ENCODE data around the gene TBC1D24. TPM values are rescaled to one million over a fixed set of nuclear protein-coding genes. Genes with fewer than 3 reads are reported as not detected.
"Not testable (repeated sequence)": the region's sequence is repeated elsewhere in the genome, so short reads cannot be mapped to it uniquely, and the experiment has no call there.

TBC1D24 gene
- 1 to 10 TPM; 1.1 to 4.5 (median 2.4) TPM for polyA plus RNA-seq

- Mint-ChIP-seq H3K27ac (peak within 1 kb of the TSS in 1 of 6 donors; percentile 88), H3K4me1 (peaks cover 10 to 12% of the 10 kb centered on the region in 2 donors), H3K9me3 (no peaks in the 10 kb centered on the region), H3K36me3 (no peaks in the 10 kb centered on the region), H3K4me3 (peak within 1 kb of the TSS; percentile 62 to 82 (median 73)), H3K27me3 (ENCODE audit: low read depth in 3 of 3) (peaks cover 2 to 10% (median 7%) of the 10 kb centered on the region in 3 donors)
- DNase-seq, result peak; percentile 86 to 89 (median 88)
These were observed at the start of gene TBC1D24 for GRCh38 chr16:2474877-2475412. Gene TBC1D24, plus strand, starts transcription at chr16:2475127. Its CDS starts 21,022 bp downstream, at chr16:2496149.

- Mint-ChIP-seq H3K36me3 (no peaks in the 10 kb centered on the region), H3K9me3 (no peaks in the 10 kb centered on the region), H3K4me3 (no peak overlapping the region), H3K27ac (no peak overlapping the region), H3K27me3 (ENCODE audit: low read depth in 3 of 3) (peaks cover 0 to 10% (median 0%) of the 10 kb centered on the region in 3 donors), H3K4me1 (peaks cover 39 to 40% of the 10 kb centered on the region in 2 donors)
- no peak for DNase-seq
These were observed 49.0 kb upstream of the TBC1D24 start for GRCh38 chr16:2425825-2426430.

- DNase-seq, result no peak
- no peak overlapping the region for H3K27ac Mint-ChIP-seq
- H3K9me3 Mint-ChIP-seq, result no peaks in the 10 kb centered on the region
- H3K36me3 Mint-ChIP-seq, result no peaks in the 10 kb centered on the region
- H3K4me1 Mint-ChIP-seq, result peaks cover 34 to 35% of the 10 kb centered on the region in 2 donors
- H3K27me3 Mint-ChIP-seq (ENCODE audit: low read depth in 3 of 3), result peaks cover 0 to 10% (median 0%) of the 10 kb centered on the region in 3 donors
- H3K4me3 Mint-ChIP-seq, result peak overlapping the region in 2 of 5 donors; percentile 19 to 85
These were observed 48.0 kb upstream of the TBC1D24 start for GRCh38 chr16:2426941-2427361.

GRCh38 chr16:2427526-2427925 lies 47.4 kb upstream of the TBC1D24 start:
- H3K9me3 Mint-ChIP-seq, result no peaks in the 10 kb centered on the region
- peak overlapping the region; percentile 85 to 89 (median 88) for H3K4me3 Mint-ChIP-seq
- peak overlapping the region in 5 of 6 donors; percentile 56 to 71 (median 61) for H3K27ac Mint-ChIP-seq
- DNase-seq, result no peak
- H3K27me3 Mint-ChIP-seq (ENCODE audit: low read depth in 3 of 3), result peaks cover 0 to 10% (median 0%) of the 10 kb centered on the region in 3 donors
- H3K36me3 Mint-ChIP-seq, result peaks cover 0 to 2% (median 0%) of the 10 kb centered on the region in 3 donors
- peaks cover 28 to 30% of the 10 kb centered on the region in 2 donors for H3K4me1 Mint-ChIP-seq

GRCh38 chr16:2428051-2428783 lies 46.7 kb upstream of the TBC1D24 start:
- Mint-ChIP-seq H3K27me3 (ENCODE audit: low read depth in 3 of 3) (peaks cover 0 to 10% (median 0%) of the 10 kb centered on the region in 3 donors), H3K9me3 (no peaks in the 10 kb centered on the region), H3K4me3 (peak overlapping the region; percentile 85 to 89 (median 88)), H3K36me3 (peaks cover 0 to 4% (median 3%) of the 10 kb centered on the region in 3 donors), H3K4me1 (peaks cover 21 to 23% of the 10 kb centered on the region in 2 donors), H3K27ac (peak overlapping the region in 5 of 6 donors; percentile 56 to 80 (median 65))
- no peak for DNase-seq

- no peak for DNase-seq
- Mint-ChIP-seq H3K27ac (peak overlapping the region in 2 of 6 donors; percentile 61 to 80), H3K4me1 (peaks cover 19 to 20% of the 10 kb centered on the region in 2 donors), H3K27me3 (ENCODE audit: low read depth in 3 of 3) (peaks cover 0 to 10% (median 0%) of the 10 kb centered on the region in 3 donors), H3K36me3 (peaks cover 0 to 4% (median 3%) of the 10 kb centered on the region in 3 donors), H3K4me3 (peak overlapping the region; percentile 80 to 89 (median 88)), H3K9me3 (no peaks in the 10 kb centered on the region)
These were observed 46.2 kb upstream of the TBC1D24 start for GRCh38 chr16:2428784-2429033.

GRCh38 chr16:2429034-2429770 lies 45.7 kb upstream of the TBC1D24 start, which contains the start of gene CCNF:
Gene CCNF, plus strand, starts transcription at chr16:2429447. Its CDS starts 35 bp downstream, at chr16:2429482.
- peaks cover 0 to 4% (median 3%) of the 10 kb centered on the region in 3 donors for H3K36me3 Mint-ChIP-seq
- H3K27me3 Mint-ChIP-seq (ENCODE audit: low read depth in 3 of 3), result peaks cover 0 to 10% (median 0%) of the 10 kb centered on the region in 3 donors
- H3K4me3 Mint-ChIP-seq, result peak within 1 kb of the TSS; percentile 86 to 92 (median 89)
- peak; percentile 89 to 93 (median 93) for DNase-seq
- H3K4me1 Mint-ChIP-seq, result peaks cover 19 to 20% of the 10 kb centered on the region in 2 donors
- no peaks in the 10 kb centered on the region for H3K9me3 Mint-ChIP-seq
- H3K27ac Mint-ChIP-seq, result peak within 1 kb of the TSS in 5 of 6 donors; percentile 61 to 80 (median 73)

- Mint-ChIP-seq H3K27ac (peak overlapping the region in 5 of 6 donors; percentile 47 to 78 (median 73)), H3K4me3 (peak overlapping the region; percentile 86 to 92 (median 89)), H3K4me1 (peaks cover 19 to 20% of the 10 kb centered on the region in 2 donors), H3K36me3 (peaks cover 0 to 4% (median 3%) of the 10 kb centered on the region in 3 donors), H3K9me3 (no peaks in the 10 kb centered on the region), H3K27me3 (ENCODE audit: low read depth in 3 of 3) (peaks cover 0 to 10% (median 0%) of the 10 kb centered on the region in 3 donors)
- DNase-seq, result no peak
These were observed 44.9 kb upstream of the TBC1D24 start for GRCh38 chr16:2429771-2430663.

GRCh38 chr16:2432286-2432685 lies 42.6 kb upstream of the TBC1D24 start:
- no peak overlapping the region for H3K4me3 Mint-ChIP-seq
- H3K9me3 Mint-ChIP-seq, result no peaks in the 10 kb centered on the region
- no peak overlapping the region for H3K27ac Mint-ChIP-seq

GRCh38 chr16:2432801-2433505 lies 42.0 kb upstream of the TBC1D24 start:
- Mint-ChIP-seq H3K36me3 (peaks cover 0 to 4% (median 3%) of the 10 kb centered on the region in 3 donors), H3K27ac (no peak overlapping the region), H3K4me1 (peaks cover 33% of the 10 kb centered on the region in 2 donors), H3K27me3 (ENCODE audit: low read depth in 3 of 3) (peaks cover 0 to 10% (median 0%) of the 10 kb centered on the region in 3 donors), H3K4me3 (no peak overlapping the region), H3K9me3 (no peaks in the 10 kb centered on the region)
- DNase-seq, result no peak

More at GRCh38 chr16:2432286-2432685, 42.6 kb upstream of the TBC1D24 start:
- peaks cover 29 to 32% of the 10 kb centered on the region in 2 donors for H3K4me1 Mint-ChIP-seq
- DNase-seq, result no peak
- peaks cover 0 to 8% (median 0%) of the 10 kb centered on the region in 3 donors for H3K27me3 Mint-ChIP-seq (ENCODE audit: low read depth in 3 of 3)
- peaks cover 0 to 4% (median 3%) of the 10 kb centered on the region in 3 donors for H3K36me3 Mint-ChIP-seq

GRCh38 chr16:2435236-2435635 lies 39.7 kb upstream of the TBC1D24 start:
- Mint-ChIP-seq H3K36me3 (peaks cover 0 to 11% (median 3%) of the 10 kb centered on the region in 3 donors), H3K4me1 (peaks cover 33 to 35% of the 10 kb centered on the region in 2 donors)
- H3K27ac Mint-ChIP-seq; H3K27me3 Mint-ChIP-seq (ENCODE audit: low read depth in 3 of 3); H3K4me3 Mint-ChIP-seq; H3K9me3 Mint-ChIP-seq; DNase-seq: not testable (repeated sequence)

GRCh38 chr16:2436110-2436509 lies 38.8 kb upstream of the TBC1D24 start:
- Mint-ChIP-seq H3K4me1 (peaks cover 26 to 33% of the 10 kb centered on the region in 2 donors), H3K27me3 (ENCODE audit: low read depth in 3 of 3) (peaks cover 0 to 3% (median 2%) of the 10 kb centered on the region in 3 donors), H3K27ac (peak overlapping the region in 2 of 6 donors; percentile 85 to 89), H3K4me3 (peak overlapping the region in 1 of 5 donors; percentile 30), H3K9me3 (no peaks in the 10 kb centered on the region), H3K36me3 (peaks cover 0 to 11% (median 3%) of the 10 kb centered on the region in 3 donors)
- no peak for DNase-seq

Measured in immature natural killer cell (primary cell).